WI38 (cell line): ENCODE results near the gene NEDD4L.

Source experiments
- H3K4me3 ChIP-seq: 2 replicates; pipeline ENCODE4 v1.5.1; 2011; ENCODE audit warnings: low read depth, mild to moderate bottlenecking, control low read depth, low read length
- CTCF ChIP-seq: IDR thresholded peaks from 2 replicates; pipeline ENCODE4 v1.5.1; 2012; ENCODE audit warnings: low read depth, mild to moderate bottlenecking, control low read depth, low read length

NEDD4L gene

GRCh38 chr18:58174285-58174684, 130.3 kb downstream of the NEDD4L start:
- H3K4me3 ChIP-seq = no peak overlapping the region
- TF ChIP-seq CTCF = no peak

- no peak for TF ChIP-seq CTCF
Measured at GRCh38 chr18:58175122-58175785, 131.2 kb downstream of the NEDD4L start.

GRCh38 chr18:58175786-58176176, 131.8 kb downstream of the NEDD4L start:
- H3K4me3 ChIP-seq = no peak overlapping the region
- no peak for TF ChIP-seq CTCF

More at GRCh38 chr18:58175122-58175785, 131.2 kb downstream of the NEDD4L start:
- no peak overlapping the region for H3K4me3 ChIP-seq

GRCh38 chr18:58177004-58177717, 133.1 kb downstream of the NEDD4L start:
- H3K4me3 ChIP-seq = no peak overlapping the region
- no peak for TF ChIP-seq CTCF

GRCh38 chr18:58177896-58178470, 134.0 kb downstream of the NEDD4L start:
- H3K4me3 ChIP-seq = no peak overlapping the region
- no peak for TF ChIP-seq CTCF

- no peak overlapping the region for H3K4me3 ChIP-seq
- no peak for TF ChIP-seq CTCF
Measured at GRCh38 chr18:58178511-58178910, 134.5 kb downstream of the NEDD4L start.

GRCh38 chr18:58180172-58180571, 136.1 kb downstream of the NEDD4L start:
- TF ChIP-seq CTCF = no peak
- no peak overlapping the region for H3K4me3 ChIP-seq
